ENCODE measurements around the gene RELN. TPM values are rescaled to one million over a fixed set of nuclear protein-coding genes. Genes with fewer than 3 reads are reported as not detected.

Gene RELN
- total and polyA plus RNA-seq, 10 donors = 0.03 to 7.6 (median 1.0) TPM

DNA sequence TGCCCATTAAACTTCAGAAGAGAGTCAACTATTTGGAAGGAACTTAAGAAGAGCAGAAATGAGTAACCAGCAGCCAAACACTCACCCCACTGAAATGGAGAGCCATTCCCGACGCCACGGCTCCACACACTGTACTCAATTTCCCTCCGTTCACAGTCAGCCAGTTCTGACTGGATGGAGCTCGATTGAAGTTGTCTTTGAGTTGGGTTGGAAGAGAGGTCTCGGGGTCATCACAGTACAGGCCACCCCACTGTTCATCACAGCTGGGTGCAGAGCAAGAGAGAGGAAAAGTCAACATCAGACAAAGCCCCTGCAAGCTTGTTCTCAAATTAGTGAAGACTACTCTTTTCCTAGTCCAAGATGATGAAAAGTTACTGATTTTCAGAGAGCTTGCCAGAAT lies 467.5 kb downstream of the RELN start:
- peaks cover 0 to 29% (median 0%) of the 10 kb centered on the region in 7 donors for H3K27me3 ChIP-seq (replicated peaks in 1 of 7)
- H3K4me1 ChIP-seq = no peaks in the 10 kb centered on the region
- 71 to 89% (median 78%) methylated on average over 6 of the region's 6 CpGs for WGBS, 5 donors
- no peak overlapping the region for H3K27ac ChIP-seq
- TF ChIP-seq, protein P1, sequence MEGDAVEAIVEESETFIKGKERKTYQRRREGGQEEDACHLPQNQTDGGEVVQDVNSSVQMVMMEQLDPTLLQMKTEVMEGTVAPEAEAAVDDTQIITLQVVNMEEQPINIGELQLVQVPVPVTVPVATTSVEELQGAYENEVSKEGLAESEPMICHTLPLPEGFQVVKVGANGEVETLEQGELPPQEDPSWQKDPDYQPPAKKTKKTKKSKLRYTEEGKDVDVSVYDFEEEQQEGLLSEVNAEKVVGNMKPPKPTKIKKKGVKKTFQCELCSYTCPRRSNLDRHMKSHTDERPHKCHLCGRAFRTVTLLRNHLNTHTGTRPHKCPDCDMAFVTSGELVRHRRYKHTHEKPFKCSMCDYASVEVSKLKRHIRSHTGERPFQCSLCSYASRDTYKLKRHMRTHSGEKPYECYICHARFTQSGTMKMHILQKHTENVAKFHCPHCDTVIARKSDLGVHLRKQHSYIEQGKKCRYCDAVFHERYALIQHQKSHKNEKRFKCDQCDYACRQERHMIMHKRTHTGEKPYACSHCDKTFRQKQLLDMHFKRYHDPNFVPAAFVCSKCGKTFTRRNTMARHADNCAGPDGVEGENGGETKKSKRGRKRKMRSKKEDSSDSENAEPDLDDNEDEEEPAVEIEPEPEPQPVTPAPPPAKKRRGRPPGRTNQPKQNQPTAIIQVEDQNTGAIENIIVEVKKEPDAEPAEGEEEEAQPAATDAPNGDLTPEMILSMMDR (IDR thresholded peaks at IDR 0.05 in 8 of 11, conservative IDR thresholded peaks at IDR 0.05 in 3 of 11) = no peak
- TF ChIP-seq POLR2AphosphoS5 (IDR thresholded peaks at IDR 0.05) (no peak), POLR2A (IDR thresholded peaks at IDR 0.05) (no peak)
- DNase-seq = no peak
- intact Hi-C loops (cut with DNase I; ENCODE audit: low total_unique reads) = no loop called here
- no peaks in the 10 kb centered on the region for H3K36me3 ChIP-seq
- H3K9me3 ChIP-seq = no peaks in the 10 kb centered on the region
- H3K4me3 ChIP-seq = no peak overlapping the region

DNA sequence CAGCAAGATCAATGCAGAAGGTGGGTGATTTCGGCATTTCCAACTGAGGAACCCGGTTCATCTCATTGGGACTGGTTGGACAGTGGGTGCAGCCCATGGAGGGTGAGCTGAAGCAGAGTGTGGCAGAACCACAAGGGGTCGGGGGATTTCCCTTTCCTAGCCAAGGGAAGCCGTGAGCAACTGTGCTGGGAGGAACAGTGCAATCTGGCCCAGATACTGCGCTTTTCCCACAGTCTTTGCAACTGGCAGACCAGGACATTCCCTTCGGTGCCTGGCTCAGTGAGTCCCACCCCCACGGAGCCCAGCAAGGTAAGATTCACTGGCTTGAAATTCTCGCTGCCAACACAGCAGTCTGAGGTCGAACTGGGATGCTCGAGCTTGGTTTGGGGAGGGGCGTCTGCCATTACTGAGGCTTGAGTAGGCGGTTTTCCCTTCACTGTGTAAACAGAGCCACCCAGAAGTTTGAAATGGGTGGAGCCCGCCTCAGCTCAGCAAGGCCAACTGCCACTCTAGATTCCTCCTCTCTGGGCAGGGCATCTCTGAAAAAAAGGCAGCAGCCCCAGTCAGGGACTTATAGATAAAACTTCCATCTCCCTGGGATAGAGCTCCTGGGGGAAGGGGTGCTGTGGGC lies 484.8 kb downstream of the RELN start:
- H3K4me3 ChIP-seq = no peak overlapping the region
- no peak overlapping the region for H3K27ac ChIP-seq
- no peaks in the 10 kb centered on the region for H3K36me3 ChIP-seq
- intact Hi-C loops (cut with DNase I; ENCODE audit: low total_unique reads) = no loop called here
- H3K9me3 ChIP-seq = no peaks in the 10 kb centered on the region
- no peak for DNase-seq
- H3K4me1 ChIP-seq = no peaks in the 10 kb centered on the region
- H3K27me3 ChIP-seq (replicated peaks in 1 of 7) = peaks cover 0 to 15% (median 0%) of the 10 kb centered on the region in 7 donors
- 71 to 90% (median 84%) methylated on average over 10 to 13 of the region's 13 CpGs for WGBS, 5 donors
- TF ChIP-seq, protein P1 (IDR thresholded peaks at IDR 0.05 in 8 of 11, conservative IDR thresholded peaks at IDR 0.05 in 3 of 11) = no peak
- TF ChIP-seq POLR2AphosphoS5 (IDR thresholded peaks at IDR 0.05) (no peak), POLR2A (IDR thresholded peaks at IDR 0.05) (no peak)

DNA sequence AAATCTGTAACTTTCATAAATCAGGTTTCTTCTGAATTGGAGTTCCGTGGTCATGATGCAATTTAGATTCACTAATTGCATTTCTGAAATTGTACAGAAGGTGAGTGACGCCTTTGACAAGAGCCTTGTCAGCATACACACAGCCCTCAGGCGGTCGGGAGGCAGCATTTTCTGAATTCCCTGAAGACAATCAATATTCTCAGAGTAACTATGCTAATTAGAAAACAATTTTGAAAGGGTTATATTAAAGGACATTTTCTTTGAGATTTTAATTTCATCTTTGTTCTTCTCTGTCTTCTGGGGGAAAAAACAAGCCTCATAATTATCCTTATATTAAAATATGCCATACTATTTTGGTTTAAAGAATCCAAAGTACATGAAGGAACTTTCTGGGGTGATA lies 488.3 kb downstream of the RELN start:
- no peak for DNase-seq
- intact Hi-C loops (cut with DNase I; ENCODE audit: low total_unique reads) = no loop called here
- Histone ChIP-seq H3K27ac (no peak overlapping the region), H3K36me3 (no peaks in the 10 kb centered on the region), H3K27me3 (replicated peaks in 1 of 7) (peaks cover 0 to 15% (median 0%) of the 10 kb centered on the region in 7 donors), H3K9me3 (no peaks in the 10 kb centered on the region), H3K4me3 (no peak overlapping the region), H3K4me1 (no peaks in the 10 kb centered on the region)
- no peak for TF ChIP-seq POLR2AphosphoS5 (IDR thresholded peaks at IDR 0.05)
- WGBS, 5 donors = 85 to 89% (median 86%) methylated on average over 4 of the region's 4 CpGs

DNA sequence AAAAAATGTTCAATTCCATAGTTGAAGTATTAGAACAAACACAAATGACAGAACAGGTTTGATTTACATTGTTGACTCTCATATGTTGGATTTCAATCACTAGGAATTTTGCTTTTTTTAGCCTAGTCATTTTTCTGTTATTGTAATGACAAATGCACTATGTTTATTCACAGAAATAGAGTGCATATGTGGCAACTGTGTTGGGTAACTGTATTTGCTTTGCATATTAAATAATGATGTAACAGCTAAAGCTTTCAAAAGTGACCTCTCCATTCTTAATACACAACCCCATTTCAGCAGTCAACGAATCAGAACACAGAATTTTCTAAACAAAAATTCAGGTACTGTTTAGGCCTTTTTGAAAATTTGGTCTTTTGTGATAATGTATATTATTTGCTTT lies 489.5 kb downstream of the RELN start:
- Histone ChIP-seq H3K4me3 (no peak overlapping the region), H3K36me3 (no peaks in the 10 kb centered on the region), H3K27me3 (replicated peaks in 1 of 7) (peaks cover 0 to 10% (median 0%) of the 10 kb centered on the region in 7 donors), H3K27ac (no peak overlapping the region), H3K9me3 (no peaks in the 10 kb centered on the region), H3K4me1 (no peaks in the 10 kb centered on the region)
- no peak for DNase-seq
- intact Hi-C loops (cut with DNase I; ENCODE audit: low total_unique reads) = no loop called here
- 58 to 78% (median 66%) methylated on average over 1 of the region's 1 CpG for WGBS, 5 donors
- no peak for TF ChIP-seq POLR2AphosphoS5 (IDR thresholded peaks at IDR 0.05)
- TF ChIP-seq, protein P1 (IDR thresholded peaks at IDR 0.05 in 8 of 11, conservative IDR thresholded peaks at IDR 0.05 in 3 of 11) = no peak

All from spleen (tissue), 11 donors.